ENCODE results near the gene PIK3R6.

GRCh38 chr17:8900626-8901585 is 33.4 kb upstream of the PIK3R6 start:
- TF ChIP-seq CTCF (conservative IDR thresholded peaks at IDR 0.05; ENCODE audit: low read depth in 2 of 2) (peak; percentile 28 to 47; a peak in 3 of 4 replicates), REST (IDR thresholded peaks at IDR 0.05; ENCODE audit: unreplicated experiment) (no peak), EZH2 (IDR thresholded peaks at IDR 0.05; ENCODE audit: low read depth, unreplicated experiment) (no peak), CREB1 (CRISPR knock-in tag; IDR thresholded peaks at IDR 0.05; ENCODE audit: low read depth) (no peak), POLR2AphosphoS5 (IDR thresholded peaks at IDR 0.05; ENCODE audit: low read depth) (no peak), EZH2phosphoT487 (IDR thresholded peaks at IDR 0.05; ENCODE audit: unreplicated experiment) (no peak), NANOG (IDR thresholded peaks at IDR 0.05; ENCODE audit: borderline replicate concordance) (no peak), STAT1 (IDR thresholded peaks at IDR 0.05; ENCODE audit: unreplicated experiment) (no peak), ZNF331 (CRISPR knock-in tag; IDR thresholded peaks at IDR 0.05; ENCODE audit: low read depth) (no peak), JUNB (IDR thresholded peaks at IDR 0.05; ENCODE audit: unreplicated experiment) (no peak)
